Activated T-helper 17 cell treated with anti-CD3 and anti-CD28 coated beads, Interleukin-2, amount 50 U/mL, for 72 hours (primary cell): ENCODE results near the gene MSTN. TPM values are rescaled to one million over a fixed set of nuclear protein-coding genes. Genes with fewer than 3 reads are reported as not detected.

Experiments used
- ATAC-seq: fragments of 150-1000 bp; cut with Tn5 transposase; replicated peaks from 2 replicates; pipeline ENCODE4 v1.10.0; 2021; ENCODE audit warnings: mild to moderate bottlenecking, moderate library complexity
- H3K27ac Mint-ChIP-seq: one replicate; pipeline ENCODE4 v1.8.0; 2022; ENCODE audit warnings: mixed read lengths
- H3K27me3 Mint-ChIP-seq: one replicate; pipeline ENCODE4 v1.8.0; 2022; ENCODE audit warnings: mixed read lengths
- H3K36me3 Mint-ChIP-seq: one replicate; pipeline ENCODE4 v1.8.0; 2022; ENCODE audit warnings: low read depth, mild to moderate bottlenecking, mixed read lengths
- H3K4me1 Mint-ChIP-seq: one replicate; pipeline ENCODE4 v1.8.0; 2022; ENCODE audit warnings: mixed read lengths
- H3K4me3 Mint-ChIP-seq: one replicate; pipeline ENCODE4 v1.8.0; 2022; ENCODE audit warnings: mild to moderate bottlenecking, mixed read lengths
- H3K9me3 Mint-ChIP-seq: one replicate; pipeline ENCODE4 v1.8.0; 2022; ENCODE audit warnings: mixed read lengths
- total RNA-seq, 2 donors: library from RNA; stranded (reverse); gene quantifications; one replicate each; pipeline ENCODE4 v1.2.3, GENCODE V29; 2022

The MSTN gene
- total RNA-seq = under 1 TPM; 0.19 TPM

- Mint-ChIP-seq H3K4me3 (no peak within 1 kb of the TSS), H3K27ac (no peak within 1 kb of the TSS), H3K9me3 (no peaks in the 10 kb centered on the region), H3K36me3 (no peaks in the 10 kb centered on the region), H3K4me1 (no peaks in the 10 kb centered on the region), H3K27me3 (no peaks in the 10 kb centered on the region)
- no peak for ATAC-seq
Observed at GRCh38 chr2:190062601-190063000, at the start of gene MSTN. Gene MSTN, minus strand, starts transcription at chr2:190062729. Its CDS starts 133 bp downstream, at chr2:190062596.

- Mint-ChIP-seq H3K27ac (no peak overlapping the region), H3K36me3 (no peaks in the 10 kb centered on the region), H3K9me3 (peaks cover 4% of the 10 kb centered on the region), H3K4me1 (no peaks in the 10 kb centered on the region), H3K4me3 (no peak overlapping the region), H3K27me3 (peaks cover 4% of the 10 kb centered on the region)
- no peak for ATAC-seq
Observed at GRCh38 chr2:190111166-190111565, 48.6 kb upstream of the MSTN start.

GRCh38 chr2:190110699-190111098 lies 48.2 kb upstream of the MSTN start:
- Mint-ChIP-seq H3K36me3 (no peaks in the 10 kb centered on the region), H3K4me3 (no peak overlapping the region), H3K27ac (no peak overlapping the region), H3K4me1 (no peaks in the 10 kb centered on the region), H3K27me3 (peaks cover 1% of the 10 kb centered on the region), H3K9me3 (peaks cover 2% of the 10 kb centered on the region)
- no peak for ATAC-seq

GRCh38 chr2:190110131-190110530 lies 47.6 kb upstream of the MSTN start:
- H3K9me3 Mint-ChIP-seq = no peaks in the 10 kb centered on the region
- H3K36me3 Mint-ChIP-seq = no peaks in the 10 kb centered on the region
- no peaks in the 10 kb centered on the region for H3K27me3 Mint-ChIP-seq
- no peaks in the 10 kb centered on the region for H3K4me1 Mint-ChIP-seq
- no peak overlapping the region for H3K4me3 Mint-ChIP-seq
- H3K27ac Mint-ChIP-seq = no peak overlapping the region
- no peak for ATAC-seq

GRCh38 chr2:190107409-190107808 lies 44.9 kb upstream of the MSTN start:
- Mint-ChIP-seq H3K4me3 (no peak overlapping the region), H3K36me3 (no peaks in the 10 kb centered on the region), H3K27ac (no peak overlapping the region), H3K9me3 (no peaks in the 10 kb centered on the region), H3K4me1 (no peaks in the 10 kb centered on the region), H3K27me3 (peaks cover 3% of the 10 kb centered on the region)
- ATAC-seq = no peak

- Mint-ChIP-seq H3K9me3 (no peaks in the 10 kb centered on the region), H3K4me3 (no peak overlapping the region)
Observed at GRCh38 chr2:190106783-190107182, 44.3 kb upstream of the MSTN start.

GRCh38 chr2:190105554-190105953 lies 43.0 kb upstream of the MSTN start:
- H3K27me3 Mint-ChIP-seq = peaks cover 10% of the 10 kb centered on the region
- no peak overlapping the region for H3K27ac Mint-ChIP-seq
- H3K9me3 Mint-ChIP-seq = no peaks in the 10 kb centered on the region
- H3K4me1 Mint-ChIP-seq = no peaks in the 10 kb centered on the region
- ATAC-seq = no peak
- H3K4me3 Mint-ChIP-seq = no peak overlapping the region
- H3K36me3 Mint-ChIP-seq = no peaks in the 10 kb centered on the region

More at GRCh38 chr2:190106783-190107182, 44.3 kb upstream of the MSTN start:
- H3K4me1 Mint-ChIP-seq = no peaks in the 10 kb centered on the region
- no peak overlapping the region for H3K27ac Mint-ChIP-seq
- no peaks in the 10 kb centered on the region for H3K36me3 Mint-ChIP-seq
- H3K27me3 Mint-ChIP-seq = peaks cover 8% of the 10 kb centered on the region
- no peak for ATAC-seq

GRCh38 chr2:190103144-190103543 lies 40.6 kb upstream of the MSTN start:
- ATAC-seq = no peak
- Mint-ChIP-seq H3K27ac (no peak overlapping the region), H3K36me3 (no peaks in the 10 kb centered on the region), H3K4me3 (no peak overlapping the region), H3K27me3 (peaks cover 10% of the 10 kb centered on the region), H3K4me1 (no peaks in the 10 kb centered on the region), H3K9me3 (no peaks in the 10 kb centered on the region)

- no peak for ATAC-seq
- Mint-ChIP-seq H3K27ac (no peak overlapping the region), H3K9me3 (no peaks in the 10 kb centered on the region), H3K4me3 (no peak overlapping the region), H3K4me1 (no peaks in the 10 kb centered on the region), H3K36me3 (no peaks in the 10 kb centered on the region), H3K27me3 (peaks cover 10% of the 10 kb centered on the region)
Observed at GRCh38 chr2:190099890-190100697, 37.6 kb upstream of the MSTN start.

- ATAC-seq = no peak
- Mint-ChIP-seq H3K4me1 (no peaks in the 10 kb centered on the region), H3K27ac (no peak overlapping the region), H3K4me3 (no peak overlapping the region), H3K27me3 (peaks cover 10% of the 10 kb centered on the region), H3K36me3 (no peaks in the 10 kb centered on the region), H3K9me3 (no peaks in the 10 kb centered on the region)
Observed at GRCh38 chr2:190098851-190099250, 36.3 kb upstream of the MSTN start.

- H3K27me3 Mint-ChIP-seq = peaks cover 3% of the 10 kb centered on the region
- no peaks in the 10 kb centered on the region for H3K4me1 Mint-ChIP-seq
- H3K27ac Mint-ChIP-seq = no peak overlapping the region
- no peaks in the 10 kb centered on the region for H3K9me3 Mint-ChIP-seq
- H3K4me3 Mint-ChIP-seq = no peak overlapping the region
- H3K36me3 Mint-ChIP-seq = no peaks in the 10 kb centered on the region
- no peak for ATAC-seq
Observed at GRCh38 chr2:190097115-190097514, 34.6 kb upstream of the MSTN start.

- Mint-ChIP-seq H3K4me1 (no peaks in the 10 kb centered on the region), H3K36me3 (no peaks in the 10 kb centered on the region), H3K4me3 (no peak overlapping the region), H3K27ac (no peak overlapping the region), H3K9me3 (no peaks in the 10 kb centered on the region), H3K27me3 (no peaks in the 10 kb centered on the region)
- ATAC-seq = no peak
Observed at GRCh38 chr2:190094316-190094871, 31.9 kb upstream of the MSTN start.

- Mint-ChIP-seq H3K27ac (no peak overlapping the region), H3K4me3 (no peak overlapping the region), H3K9me3 (no peaks in the 10 kb centered on the region), H3K4me1 (no peaks in the 10 kb centered on the region), H3K36me3 (no peaks in the 10 kb centered on the region), H3K27me3 (no peaks in the 10 kb centered on the region)
- no peak for ATAC-seq
Observed at GRCh38 chr2:190093793-190094192, 31.3 kb upstream of the MSTN start.

GRCh38 chr2:190090148-190090547 lies 27.6 kb upstream of the MSTN start:
- Mint-ChIP-seq H3K4me3 (no peak overlapping the region), H3K27me3 (no peaks in the 10 kb centered on the region), H3K36me3 (no peaks in the 10 kb centered on the region), H3K4me1 (no peaks in the 10 kb centered on the region), H3K27ac (no peak overlapping the region), H3K9me3 (no peaks in the 10 kb centered on the region)
- ATAC-seq = peak; percentile 47

GRCh38 chr2:190088917-190089316 lies 26.4 kb upstream of the MSTN start:
- Mint-ChIP-seq H3K27me3 (no peaks in the 10 kb centered on the region), H3K36me3 (no peaks in the 10 kb centered on the region), H3K4me1 (no peaks in the 10 kb centered on the region), H3K27ac (no peak overlapping the region), H3K9me3 (no peaks in the 10 kb centered on the region), H3K4me3 (no peak overlapping the region)
- ATAC-seq = peak; percentile 59
